EH (cell line): ENCODE results near the gene PTTG1.

Experiments
- DNase-seq: peaks from one replicate; pipeline ENCODE4 v3.0.0-alpha.2; 2015; ENCODE audit warnings: low read depth

PTTG1 gene

GRCh38 chr5:160455600-160455999 lies 33.9 kb downstream of the PTTG1 start:
- no peak for DNase-seq

GRCh38 chr5:160456480-160457177 lies 35.0 kb downstream of the PTTG1 start:
- DNase-seq, result no peak

GRCh38 chr5:160457252-160457651 lies 35.6 kb downstream of the PTTG1 start:
- DNase-seq, result no peak

- DNase-seq, result no peak
Measured at GRCh38 chr5:160458806-160459800, 37.4 kb downstream of the PTTG1 start.

GRCh38 chr5:160460377-160461049 lies 38.9 kb downstream of the PTTG1 start:
- DNase-seq, result peak; percentile 34

- DNase-seq, result no peak
Measured at GRCh38 chr5:160461378-160461777, 39.7 kb downstream of the PTTG1 start.

GRCh38 chr5:160462167-160462566 lies 40.5 kb downstream of the PTTG1 start:
- DNase-seq, result no peak

- DNase-seq, result no peak
Measured at GRCh38 chr5:160463227-160463626, 41.6 kb downstream of the PTTG1 start.

GRCh38 chr5:160463740-160464465 lies 42.2 kb downstream of the PTTG1 start:
- peak; percentile 89 for DNase-seq

- DNase-seq, result no peak
Measured at GRCh38 chr5:160464466-160464797, 42.8 kb downstream of the PTTG1 start.

GRCh38 chr5:160466116-160466515 lies 44.5 kb downstream of the PTTG1 start:
- DNase-seq, result no peak

GRCh38 chr5:160466889-160467554 lies 45.4 kb downstream of the PTTG1 start:
- peak; percentile 57 for DNase-seq

GRCh38 chr5:160467555-160468362 lies 46.1 kb downstream of the PTTG1 start:
- DNase-seq, result peak; percentile 89

- no peak for DNase-seq
Measured at GRCh38 chr5:160468363-160468975, 46.8 kb downstream of the PTTG1 start.

- no peak for DNase-seq
Measured at GRCh38 chr5:160469156-160470144, 47.8 kb downstream of the PTTG1 start.

- DNase-seq, result peak; percentile 29
Measured at GRCh38 chr5:160470437-160471361, 49.0 kb downstream of the PTTG1 start.

- DNase-seq, result no peak
Measured at GRCh38 chr5:160471761-160472160, 50.1 kb downstream of the PTTG1 start.

GRCh38 chr5:160472482-160472881 lies 50.8 kb downstream of the PTTG1 start:
- DNase-seq, result no peak
